Measurements from ENCODE around the gene MYH10. TPM values are rescaled to one million over a fixed set of nuclear protein-coding genes. Genes with fewer than 3 reads are reported as not detected.

The MYH10 gene
- total and polyA plus RNA-seq, 8 donors: 1.8 to 104 (median 11.2) TPM

- DNase-seq: no peak
- intact Hi-C loops (cut with DNase I; ENCODE audit: low total_unique reads): no loop called here
- peaks cover 0 to 38% (median 19%) of the 10 kb centered on the region in 4 donors for H3K4me1 ChIP-seq
- TF ChIP-seq POLR2A (IDR thresholded peaks at IDR 0.05) (no peak), CTCF (IDR thresholded peaks at IDR 0.05) (no peak), EP300 (IDR thresholded peaks at IDR 0.05) (no peak), POLR2AphosphoS5 (IDR thresholded peaks at IDR 0.05) (no peak)
- 66 to 83% (median 79%) methylated on average over 10 to 12 of the region's 12 CpGs for WGBS, 5 donors
- H3K9me3 ChIP-seq: no peaks in the 10 kb centered on the region
- no peaks in the 10 kb centered on the region for H3K27me3 ChIP-seq
- H3K36me3 ChIP-seq: peaks cover 42 to 97% (median 90%) of the 10 kb centered on the region in 4 donors
- no peak overlapping the region for H3K27ac ChIP-seq
- no peak overlapping the region for H3K4me3 ChIP-seq
Observed at GRCh38 chr17:8465759-8466158, 164.8 kb downstream of the MYH10 start.

- WGBS, 5 donors: 64 to 76% (median 70%) methylated on average over 8 of the region's 8 CpGs
- DNase-seq: no peak
- H3K4me1 ChIP-seq: peaks cover 0 to 34% (median 17%) of the 10 kb centered on the region in 4 donors
- H3K27me3 ChIP-seq: no peaks in the 10 kb centered on the region
- TF ChIP-seq CTCF (IDR thresholded peaks at IDR 0.05) (no peak), EP300 (IDR thresholded peaks at IDR 0.05) (no peak)
- H3K4me3 ChIP-seq: no peak overlapping the region
- no peak overlapping the region for H3K27ac ChIP-seq
- peaks cover 45 to 97% (median 90%) of the 10 kb centered on the region in 4 donors for H3K36me3 ChIP-seq
- intact Hi-C loops (cut with DNase I; ENCODE audit: low total_unique reads): no loop called here
- H3K9me3 ChIP-seq: no peaks in the 10 kb centered on the region
Observed at GRCh38 chr17:8465356-8465755, 165.2 kb downstream of the MYH10 start.

GRCh38 chr17:8464941-8465340 lies 165.6 kb downstream of the MYH10 start:
- intact Hi-C loops (cut with DNase I; ENCODE audit: low total_unique reads): no loop called here
- Histone ChIP-seq H3K27ac (no peak overlapping the region), H3K9me3 (no peaks in the 10 kb centered on the region), H3K4me1 (peaks cover 0 to 30% (median 15%) of the 10 kb centered on the region in 4 donors), H3K4me3 (no peak overlapping the region), H3K27me3 (no peaks in the 10 kb centered on the region), H3K36me3 (peaks cover 49 to 97% (median 91%) of the 10 kb centered on the region in 4 donors)
- 53 to 59% (median 57%) methylated on average over 4 of the region's 4 CpGs for WGBS, 5 donors
- no peak for DNase-seq
- TF ChIP-seq POLR2A (IDR thresholded peaks at IDR 0.05): no peak
- TF ChIP-seq CTCF (IDR thresholded peaks at IDR 0.05): no peak
- TF ChIP-seq POLR2AphosphoS5 (IDR thresholded peaks at IDR 0.05): no peak
- no peak for TF ChIP-seq EP300 (IDR thresholded peaks at IDR 0.05)

- 66 to 80% (median 78%) methylated on average over 5 of the region's 5 CpGs for WGBS, 5 donors
- no peak for TF ChIP-seq POLR2AphosphoS5 (IDR thresholded peaks at IDR 0.05)
- no peak overlapping the region for H3K4me3 ChIP-seq
Observed at GRCh38 chr17:8463099-8463498, 167.4 kb downstream of the MYH10 start.

GRCh38 chr17:8462564-8462963 lies 168.0 kb downstream of the MYH10 start:
- intact Hi-C loops (cut with DNase I; ENCODE audit: low total_unique reads): no loop called here
- no peak for TF ChIP-seq POLR2A (IDR thresholded peaks at IDR 0.05)
- no peak for TF ChIP-seq EP300 (IDR thresholded peaks at IDR 0.05)
- no peak for TF ChIP-seq POLR2AphosphoS5 (IDR thresholded peaks at IDR 0.05)
- TF ChIP-seq CTCF (IDR thresholded peaks at IDR 0.05): no peak
- Histone ChIP-seq H3K27ac (no peak overlapping the region), H3K27me3 (no peaks in the 10 kb centered on the region), H3K9me3 (no peaks in the 10 kb centered on the region), H3K4me3 (no peak overlapping the region), H3K36me3 (peaks cover 60 to 100% (median 96%) of the 10 kb centered on the region in 4 donors), H3K4me1 (peaks cover 0 to 28% (median 14%) of the 10 kb centered on the region in 4 donors)
- 66 to 75% (median 73%) methylated on average over 5 of the region's 5 CpGs for WGBS, 5 donors
- DNase-seq: no peak

More at GRCh38 chr17:8463099-8463498, 167.4 kb downstream of the MYH10 start:
- Histone ChIP-seq H3K36me3 (peaks cover 60 to 100% (median 96%) of the 10 kb centered on the region in 4 donors), H3K27me3 (no peaks in the 10 kb centered on the region), H3K9me3 (no peaks in the 10 kb centered on the region), H3K27ac (no peak overlapping the region), H3K4me1 (peaks cover 0 to 28% (median 14%) of the 10 kb centered on the region in 4 donors)
- no peak for DNase-seq
- intact Hi-C loops (cut with DNase I; ENCODE audit: low total_unique reads): no loop called here

Measured in stomach (tissue), 9 donors.